GM18517 (cell line): ENCODE results near the gene PITX1.

ENCODE experiments used
- ATAC-seq: cut with Tn5 transposase; IDR thresholded peaks from one replicate; pipeline ENCODE4 v1.9.1; 2021; ENCODE audit warnings: mild to moderate bottlenecking, moderate library complexity; ENCODE audit not compliant: unreplicated experiment

The PITX1 gene

DNA sequence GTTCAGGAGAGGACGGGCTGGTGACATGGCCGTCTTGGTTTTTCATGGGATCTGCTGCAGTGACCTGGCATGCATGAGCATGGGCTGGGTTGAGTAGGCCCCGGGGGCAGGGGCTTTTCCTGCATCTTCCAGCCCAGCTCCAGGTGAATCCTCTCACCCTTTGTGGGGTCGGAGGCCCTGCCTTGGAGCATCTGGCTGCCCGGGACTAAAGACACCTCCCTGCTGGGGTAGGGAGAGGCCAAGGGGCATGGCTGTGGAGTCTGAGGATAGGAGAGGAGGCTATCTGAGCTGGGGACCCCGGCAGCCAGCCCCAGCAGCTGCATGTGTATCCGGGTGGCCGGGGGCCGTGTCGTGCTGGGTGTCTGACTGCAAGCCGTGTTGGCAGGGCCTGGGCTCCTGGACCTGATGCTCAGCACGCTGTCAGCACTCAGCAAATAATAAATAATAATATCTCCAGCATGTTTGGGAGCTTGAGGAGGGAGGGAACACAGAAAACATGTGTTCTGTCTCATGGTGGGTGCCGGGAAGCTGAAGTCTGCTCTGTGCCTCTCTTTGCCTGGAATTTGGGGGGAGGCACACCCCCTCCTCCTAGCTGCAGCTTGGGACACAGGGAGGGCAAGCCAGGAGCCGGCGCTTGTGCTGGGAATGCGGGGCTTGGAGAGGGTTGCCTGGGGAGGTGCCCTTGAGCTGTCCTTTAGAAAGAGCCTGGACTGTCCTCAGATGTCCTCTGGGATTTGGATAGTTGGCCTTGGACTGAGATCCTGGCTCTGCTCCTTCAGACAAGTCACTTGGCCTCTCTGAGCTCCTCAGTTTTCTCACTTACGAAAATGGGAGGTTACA is 28.4 kb upstream of the PITX1 start:
- ATAC-seq, result no peak

DNA sequence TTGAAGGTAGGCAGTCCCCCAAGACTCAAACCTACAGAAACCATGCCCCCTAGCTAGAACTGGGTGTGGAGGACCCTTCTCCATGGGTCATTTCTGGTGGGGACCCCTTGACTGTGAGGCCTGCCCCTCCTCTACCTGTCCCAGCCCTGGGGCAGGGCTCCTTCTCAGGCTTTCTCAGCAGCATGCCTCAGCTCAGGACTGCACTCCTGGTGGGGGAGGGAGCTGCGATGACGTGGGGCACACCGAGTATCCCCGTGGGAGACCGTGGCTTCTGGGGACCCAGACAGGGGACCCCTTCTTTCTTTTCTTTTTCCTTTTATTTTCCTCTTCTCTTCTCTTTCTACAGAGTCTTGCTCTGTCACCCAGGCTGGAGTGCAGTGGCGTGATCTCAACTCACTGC is 27.0 kb upstream of the PITX1 start:
- no peak for ATAC-seq

DNA sequence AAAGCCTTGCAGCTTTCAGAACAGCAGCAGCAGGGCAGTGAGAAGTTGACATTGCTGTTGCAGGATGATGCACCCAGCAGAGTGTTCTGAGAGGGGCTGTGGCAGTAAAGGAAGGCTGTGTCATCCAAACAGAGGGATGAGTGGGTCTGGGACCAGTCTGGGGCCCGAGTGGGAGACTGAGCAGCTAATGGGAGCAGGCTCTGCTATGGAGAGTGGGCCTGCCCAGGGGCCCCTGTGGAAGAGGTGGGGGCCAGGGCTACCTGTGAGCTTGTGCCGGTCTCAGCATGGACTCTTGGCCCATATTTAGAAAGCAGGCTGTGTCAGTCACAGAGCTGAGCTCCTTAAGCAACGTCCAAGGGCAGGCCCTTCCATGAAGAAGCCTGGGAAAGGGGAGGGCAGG is 26.0 kb upstream of the PITX1 start:
- no peak for ATAC-seq

GRCh38 chr5:135059000-135059923 is 25.2 kb upstream of the PITX1 start:
- ATAC-seq, result no peak

DNA sequence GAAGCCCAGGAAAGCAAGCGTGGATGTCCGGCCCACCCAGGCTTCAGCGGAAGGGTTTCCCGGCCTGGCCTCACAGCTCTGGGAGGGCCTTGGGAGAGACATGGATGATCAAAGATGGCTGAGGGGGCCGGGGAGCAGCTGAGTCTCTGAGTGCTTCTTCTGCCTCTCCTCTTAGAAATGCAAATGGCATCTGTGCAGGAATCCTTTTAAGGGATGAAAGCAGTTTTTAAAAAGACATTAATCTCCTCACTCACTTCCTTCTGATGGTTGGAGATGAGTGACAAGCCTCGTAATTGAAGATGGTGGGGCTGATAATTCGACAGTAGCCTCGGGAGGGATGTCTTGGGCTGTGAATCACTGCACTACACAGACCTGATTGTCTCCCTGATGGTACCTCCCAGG is 24.3 kb upstream of the PITX1 start:
- no peak for ATAC-seq

DNA sequence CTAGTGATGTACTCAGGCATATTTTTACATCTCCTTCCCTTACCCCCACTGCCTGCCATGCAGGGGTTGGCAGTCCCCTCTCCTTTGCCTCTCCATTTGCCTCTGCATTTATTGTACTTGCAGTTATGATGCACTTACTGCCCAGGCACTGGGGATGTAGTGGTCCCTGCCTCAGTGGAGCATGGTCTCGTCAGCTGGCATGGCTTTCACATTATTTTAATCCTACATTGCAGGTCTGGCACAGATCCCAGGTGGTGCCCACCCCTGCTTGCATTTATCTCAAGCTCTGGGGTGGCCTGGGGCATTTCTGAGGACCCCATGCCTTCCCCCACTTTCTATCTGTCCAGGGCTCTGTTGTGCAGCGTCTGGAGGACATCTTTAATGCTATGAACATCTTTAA is 23.2 kb upstream of the PITX1 start:
- no peak for ATAC-seq

GRCh38 chr5:135056316-135057030 is 22.4 kb upstream of the PITX1 start:
- ATAC-seq, result no peak

DNA sequence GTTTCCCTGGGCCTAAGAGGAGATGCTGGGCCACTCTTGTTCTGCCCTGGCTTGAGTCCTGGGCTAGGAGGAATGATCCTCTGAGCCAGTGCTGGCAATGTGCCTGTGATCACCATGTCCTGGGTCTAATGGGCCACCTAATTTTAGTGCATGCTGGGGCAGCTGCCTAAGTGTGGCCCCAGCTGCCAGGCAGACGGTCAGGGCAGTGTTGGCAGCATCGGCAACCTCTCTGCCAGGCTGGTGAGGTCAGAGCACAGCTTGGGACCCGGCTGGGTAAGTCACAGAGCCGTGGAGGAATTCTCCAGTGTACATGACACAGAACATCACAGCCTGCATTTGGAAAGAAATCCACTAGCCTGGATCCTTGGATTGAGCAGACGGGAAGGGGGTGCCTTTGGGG is 21.4 kb upstream of the PITX1 start:
- ATAC-seq, result no peak

- ATAC-seq, result no peak
Measured at GRCh38 chr5:135054546-135054945, 20.5 kb upstream of the PITX1 start.

GRCh38 chr5:135053989-135054388 is 20.0 kb upstream of the PITX1 start:
- ATAC-seq, result no peak

DNA sequence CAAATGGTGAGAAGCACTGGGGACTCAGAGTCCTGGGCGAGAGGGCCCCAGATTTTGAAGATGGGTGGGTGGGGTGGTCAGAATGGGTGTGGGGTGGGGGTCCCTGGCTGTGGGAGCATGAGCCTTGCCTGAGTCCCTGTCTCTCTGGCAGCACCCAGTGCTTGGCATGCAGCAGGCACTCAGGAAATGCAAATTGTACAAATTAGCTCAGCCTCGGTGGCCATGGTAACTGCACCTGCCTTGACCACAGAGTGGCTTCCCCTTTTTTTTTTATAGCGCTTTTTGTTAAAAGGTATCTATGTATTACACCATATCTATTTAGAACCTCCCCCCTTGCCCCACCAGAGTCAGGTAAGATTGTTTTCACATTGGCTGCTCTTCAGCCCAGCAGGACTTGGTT is 19.2 kb upstream of the PITX1 start:
- peak; percentile 97 for ATAC-seq

- no peak for ATAC-seq
Measured at GRCh38 chr5:135052511-135053145, 18.6 kb upstream of the PITX1 start.

DNA sequence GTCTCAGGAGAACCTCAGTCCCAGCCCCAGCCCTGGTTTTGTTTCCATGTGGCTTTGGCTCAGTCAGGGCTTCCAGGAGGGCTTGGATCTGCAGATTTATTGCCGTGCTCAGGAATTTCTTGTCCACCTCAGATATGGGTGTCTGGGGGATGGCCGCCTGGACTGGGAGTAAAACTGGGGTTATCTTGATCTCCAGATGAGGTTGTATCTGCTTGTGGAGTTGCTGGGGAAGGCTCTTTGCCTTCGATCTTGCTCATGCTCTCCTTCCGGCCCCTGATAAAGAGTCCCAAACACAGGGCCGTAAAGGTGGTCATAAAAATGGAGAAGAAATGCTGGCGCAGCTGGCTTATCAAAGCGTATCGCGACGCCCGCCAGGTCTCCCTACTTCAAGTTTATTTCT is 17.8 kb upstream of the PITX1 start:
- no peak for ATAC-seq

- ATAC-seq, result no peak
Measured at GRCh38 chr5:135051399-135051798, 17.4 kb upstream of the PITX1 start.

DNA sequence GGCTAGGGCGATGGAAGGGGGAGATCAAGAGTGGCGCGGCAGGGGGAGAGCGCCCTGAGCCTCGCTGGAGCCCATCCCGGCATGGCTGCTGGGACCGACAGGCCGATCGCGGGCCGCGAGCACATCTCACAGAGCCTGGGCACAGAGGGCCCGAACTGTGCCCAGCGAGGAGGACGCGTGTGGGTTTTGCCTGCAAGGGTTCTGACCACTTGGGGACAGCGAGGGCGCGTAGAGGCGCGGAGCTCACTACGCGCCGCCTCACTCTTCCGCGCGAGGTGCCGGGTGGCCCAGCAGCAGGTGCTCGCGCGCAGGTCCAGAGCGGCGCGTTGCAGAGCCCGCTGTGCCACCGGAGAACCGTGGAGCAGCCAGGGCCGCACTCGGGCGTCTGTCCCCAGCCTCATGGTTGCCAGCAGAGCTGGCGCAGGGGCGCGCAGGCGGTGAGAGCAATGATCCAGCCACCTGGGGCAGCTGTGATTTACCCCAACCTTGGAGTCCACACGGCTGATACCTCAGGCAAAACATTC is 16.3 kb upstream of the PITX1 start:
- ATAC-seq, result no peak

GRCh38 chr5:135048930-135049329 is 14.9 kb upstream of the PITX1 start:
- no peak for ATAC-seq

DNA sequence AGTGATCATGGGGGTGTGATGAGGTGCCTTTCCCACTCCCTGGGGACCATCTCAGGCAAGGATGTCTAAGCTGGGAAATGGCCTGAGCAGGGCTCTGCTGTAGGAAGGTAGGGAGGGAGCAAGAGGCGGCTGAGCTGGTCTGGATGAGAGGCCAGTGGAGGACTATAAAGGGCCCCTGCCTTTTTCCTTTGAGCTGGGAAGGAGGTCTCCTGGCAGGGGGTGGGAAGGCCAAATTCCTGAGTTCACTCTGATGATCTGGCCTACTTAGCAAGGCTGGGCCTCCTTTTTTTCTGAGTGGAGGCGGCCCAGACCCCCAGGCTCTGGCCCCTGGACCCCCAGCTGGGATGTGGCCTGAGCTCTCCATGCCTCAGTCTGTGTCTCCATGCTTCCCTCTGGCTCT is 14.3 kb upstream of the PITX1 start:
- no peak for ATAC-seq

DNA sequence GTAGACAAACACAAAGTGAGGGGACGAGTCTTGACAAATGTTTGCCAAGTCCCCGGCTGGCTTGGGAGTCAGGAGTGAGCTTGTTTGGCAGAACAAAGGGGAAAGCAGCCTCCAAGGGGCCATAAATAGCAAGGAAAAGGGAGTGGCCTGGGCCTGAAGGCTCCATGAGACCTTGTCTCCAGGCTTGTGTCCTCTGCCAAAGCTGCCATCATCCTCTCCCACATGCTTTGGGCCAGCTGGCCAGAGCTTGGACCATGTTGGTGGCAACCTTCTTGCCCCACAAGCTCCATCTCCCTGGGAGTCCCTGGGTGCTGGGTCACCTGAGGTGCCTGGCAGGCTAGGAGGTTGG is 13.3 kb upstream of the PITX1 start:
- no peak for ATAC-seq

- no peak for ATAC-seq
Measured at GRCh38 chr5:135046661-135047346, 12.8 kb upstream of the PITX1 start.

GRCh38 chr5:135045488-135045887 is 11.5 kb upstream of the PITX1 start:
- no peak for ATAC-seq
